ENCODE measurements around the gene DIO2. TPM values are rescaled to one million over a fixed set of nuclear protein-coding genes. Genes with fewer than 3 reads are reported as not detected.

The DIO2 gene
- polyA plus RNA-seq (ENCODE audit: insufficient read depth in 1 of 5, insufficient read length in 5 of 5, low replicate concordance in 1 of 5), result 1 to 10 TPM in 2 of 5 donors, under 1 TPM in 3; 0.77 to 1.5 (median 0.84) TPM
- long read RNA-seq, donor 1, result 0 reads
- long read RNA-seq, donor 2, result 0 reads
- long read RNA-seq, donor 3, full-length matches to known transcripts, result 1 of 1 reads
- long read RNA-seq, donor 3, partial matches to known transcripts, result 0 of 1 reads
- long read RNA-seq, donor 3, other reads (novel, unspliced or antisense), result 0 of 1 reads
- long read RNA-seq, donor 4, result 0 reads
- long read RNA-seq, donor 5, full-length matches to known transcripts, result 1 of 1 reads
- long read RNA-seq, donor 5, partial matches to known transcripts, result 0 of 1 reads
- long read RNA-seq, donor 5, other reads (novel, unspliced or antisense), result 0 of 1 reads
- long read RNA-seq, donor 6, result 0 reads
- long read RNA-seq, donor 7, full-length matches to known transcripts, result 2 of 2 reads
- long read RNA-seq, donor 7, partial matches to known transcripts, result 0 of 2 reads
- long read RNA-seq, donor 7, other reads (novel, unspliced or antisense), result 0 of 2 reads
- long read RNA-seq, donor 8, result 0 reads

DNA sequence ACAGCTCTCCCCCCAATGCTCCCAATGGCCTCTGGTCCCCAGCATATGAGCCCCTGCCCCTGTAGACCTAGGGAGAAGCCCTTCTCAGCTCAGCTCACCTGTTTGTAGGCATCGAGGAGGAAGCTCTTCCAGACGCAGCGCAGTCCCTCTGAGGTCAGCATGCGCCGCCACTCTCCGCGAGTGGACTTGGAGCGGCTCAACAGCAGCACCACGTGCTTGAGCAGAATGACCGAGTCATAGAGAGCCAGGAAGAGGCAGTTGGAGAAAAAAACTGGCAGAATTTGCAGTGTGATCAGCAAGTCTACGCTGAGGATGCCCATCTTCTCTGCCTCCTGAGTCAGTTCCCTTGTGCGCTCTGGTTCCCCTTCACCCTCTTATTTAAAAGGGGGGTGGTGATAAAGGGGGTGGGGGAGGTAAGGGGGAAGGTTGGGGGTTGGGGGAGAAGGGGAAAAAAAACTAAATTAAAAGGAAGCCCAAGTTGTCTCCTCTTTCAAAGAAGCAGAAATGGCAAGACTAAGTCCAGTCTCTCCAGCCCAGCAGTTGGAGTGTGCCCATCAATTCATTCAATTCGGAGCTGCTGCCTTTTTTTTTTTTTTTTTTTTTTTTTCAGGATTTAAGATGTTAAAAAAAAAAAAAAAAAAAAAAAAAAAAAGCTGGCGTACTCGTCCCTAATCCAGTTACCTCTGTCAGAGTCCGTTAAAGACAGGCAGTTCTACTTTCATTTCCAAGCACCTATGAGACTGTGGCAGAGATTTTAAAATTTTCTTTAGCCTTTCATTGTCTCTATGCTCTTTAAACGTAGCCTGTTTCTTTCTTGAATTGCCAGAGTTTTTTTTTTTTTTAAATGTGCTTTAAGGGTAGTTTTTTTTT is at the start of gene DIO2:
Gene DIO2, minus strand, starts transcription at position 352 of the 870 bp plus-strand sequence. Its CDS starts 32 bp downstream, at position 320.
- peak; percentile 6 to 18 for DNase-seq

DNA sequence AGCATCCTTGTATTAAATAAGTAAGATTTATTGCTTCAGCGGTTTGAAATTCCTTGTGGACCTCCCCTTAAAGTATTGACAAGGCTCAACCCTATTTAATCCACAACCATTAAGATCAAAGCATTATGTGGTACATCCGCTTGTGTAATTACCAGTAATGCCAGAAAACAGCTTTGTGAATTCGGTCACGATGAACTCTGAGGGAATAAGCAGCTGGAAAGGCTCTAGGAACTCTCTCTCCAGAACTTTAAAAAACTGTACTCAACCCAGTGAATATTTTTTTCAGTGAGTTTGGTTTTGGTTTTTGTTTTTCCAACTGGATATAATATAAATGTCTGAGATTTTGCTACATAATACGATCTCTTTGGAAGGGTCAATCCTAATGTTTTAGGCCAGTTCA is 49.3 kb upstream of the DIO2 start:
- peak; percentile 18 to 23 for DNase-seq

DNA sequence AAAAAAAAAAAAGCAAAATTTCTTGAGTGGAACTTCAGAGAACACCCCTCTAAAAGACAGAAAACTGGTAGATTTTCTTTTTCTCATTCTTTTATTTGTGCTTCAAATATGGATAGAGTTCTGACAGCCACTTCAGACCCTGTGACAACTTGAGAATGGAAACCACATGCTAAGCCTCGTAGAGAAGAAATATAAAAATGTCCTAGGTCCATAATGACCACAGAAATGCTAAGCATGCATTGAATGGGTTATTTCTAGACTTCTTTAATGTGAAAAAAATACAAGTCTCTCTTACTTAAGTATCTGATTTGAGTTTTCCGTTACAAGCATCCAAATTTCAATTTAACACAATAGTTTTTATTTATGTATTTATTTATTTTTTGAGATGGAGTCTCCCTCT is 28.3 kb upstream of the DIO2 start:
- no peak for DNase-seq

DNA sequence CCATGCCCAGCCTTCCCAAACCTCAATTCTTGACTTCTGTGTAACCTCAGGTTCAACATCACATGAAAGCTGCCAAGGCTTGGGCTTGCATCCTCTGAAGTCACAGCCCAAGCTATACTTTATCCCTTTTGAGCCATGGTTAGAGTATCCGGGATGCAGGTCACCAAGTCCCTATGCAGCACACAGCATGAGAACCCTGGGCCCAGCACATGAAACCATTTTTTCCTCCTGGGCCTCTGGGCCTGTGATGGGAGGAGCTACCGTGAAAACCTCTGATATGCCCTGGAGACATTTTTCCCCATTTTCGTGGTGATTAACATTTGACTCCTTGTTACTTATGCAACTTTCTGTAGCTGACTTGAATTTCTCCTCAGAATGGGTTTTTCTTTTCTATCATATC is 25.8 kb upstream of the DIO2 start:
- no peak for DNase-seq

DNA sequence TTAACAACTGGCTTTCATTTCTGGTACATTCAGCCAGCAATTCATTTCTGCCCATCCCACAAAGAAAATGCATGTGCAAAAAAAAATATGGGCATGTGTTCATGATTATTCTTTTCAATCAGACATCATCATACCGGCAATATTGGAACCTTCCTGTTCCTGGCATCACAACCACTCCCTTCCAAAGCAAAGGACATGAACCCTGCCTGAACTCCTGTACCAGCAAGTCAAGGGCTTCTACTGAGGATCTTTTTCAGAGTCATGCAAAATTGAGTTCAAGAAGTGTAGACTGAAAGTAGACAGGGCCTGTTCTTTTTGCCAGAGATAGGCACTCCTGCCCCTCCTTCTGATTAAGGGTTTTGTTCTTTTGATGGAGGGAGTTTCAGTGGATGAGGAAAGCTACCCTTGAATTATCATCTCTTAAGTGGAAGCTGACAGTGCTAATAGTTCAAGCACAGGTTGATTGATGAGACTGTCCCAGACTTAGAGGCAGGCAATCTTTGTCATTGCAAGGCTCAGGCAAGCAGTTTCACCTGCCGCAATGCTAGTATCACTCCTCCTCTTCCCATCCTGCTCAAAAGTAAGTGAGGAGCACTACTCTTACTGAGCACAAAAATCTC is 22.3 kb upstream of the DIO2 start:
- DNase-seq, result no peak

DNA sequence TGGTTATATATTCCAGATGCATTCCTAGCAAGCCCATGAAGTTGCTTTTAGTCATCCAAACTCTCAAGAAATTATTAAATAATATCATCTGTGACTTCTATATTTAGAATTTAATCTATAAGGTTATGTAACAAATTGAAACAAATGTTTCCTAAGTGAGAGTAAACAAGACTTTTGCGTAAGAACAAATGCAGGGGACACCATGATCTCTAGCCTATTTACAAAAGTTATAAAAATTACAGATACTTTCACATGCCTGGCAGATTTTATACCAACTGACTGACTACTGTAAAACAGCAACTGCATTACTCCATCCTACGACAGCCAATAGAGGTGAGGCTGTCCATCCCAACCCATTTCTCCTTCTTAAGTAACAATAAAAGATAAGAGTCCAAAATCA is 20.4 kb upstream of the DIO2 start:
- DNase-seq, result no peak

DNA sequence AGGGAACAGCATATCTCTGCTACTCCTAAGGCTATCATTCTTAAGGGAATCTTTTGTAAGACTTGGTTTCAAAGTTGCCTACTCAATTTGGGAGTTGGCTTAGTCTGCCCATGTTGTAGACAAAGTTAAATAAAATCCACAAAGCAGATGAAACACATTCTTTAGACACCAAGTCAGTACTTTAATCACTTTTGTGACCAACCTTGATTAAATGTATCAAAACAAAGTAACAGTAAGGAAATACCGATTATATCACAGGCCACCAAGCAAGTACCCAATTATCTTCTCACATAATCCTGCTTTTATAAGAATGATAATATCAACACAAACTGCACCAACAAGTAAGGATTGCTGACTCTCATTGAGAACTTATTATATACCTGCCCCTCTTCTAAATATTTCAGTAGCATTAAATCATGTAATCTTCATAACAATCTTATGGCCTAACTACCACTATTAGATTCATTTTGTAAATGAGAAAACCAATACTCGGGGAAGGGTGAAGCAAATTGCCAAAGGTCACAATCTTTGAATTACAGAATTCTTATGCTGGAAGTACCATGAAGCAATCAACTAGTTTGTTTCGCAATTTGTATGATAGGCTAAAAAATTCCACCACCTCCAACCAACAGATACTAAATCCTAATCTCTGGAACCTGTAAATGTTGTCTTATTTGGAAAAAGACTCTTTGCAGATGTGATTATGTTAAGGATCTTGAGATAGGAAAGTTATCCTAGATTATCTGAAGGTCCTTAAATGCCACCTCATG is 12.6 kb upstream of the DIO2 start:
- DNase-seq, result no peak

DNA sequence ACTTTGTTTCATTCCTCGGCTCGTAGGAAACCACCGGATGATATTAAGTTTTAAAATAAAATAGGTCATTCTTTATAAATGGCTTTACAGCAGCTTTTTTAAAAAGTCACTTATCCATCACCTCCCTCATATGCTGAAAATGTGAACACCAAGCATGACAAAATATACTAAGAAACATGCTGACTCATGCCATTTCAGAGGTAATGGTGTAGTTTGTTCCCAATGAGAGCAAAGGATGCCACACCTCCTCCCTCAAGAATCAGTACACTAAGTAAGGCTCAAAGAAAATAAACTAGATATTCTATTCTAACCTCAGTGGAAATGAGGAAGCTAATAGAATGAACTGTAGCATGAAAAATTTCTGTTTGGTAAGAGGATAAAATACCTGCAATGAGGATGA is 5.5 kb upstream of the DIO2 start:
- DNase-seq, result no peak

DNA sequence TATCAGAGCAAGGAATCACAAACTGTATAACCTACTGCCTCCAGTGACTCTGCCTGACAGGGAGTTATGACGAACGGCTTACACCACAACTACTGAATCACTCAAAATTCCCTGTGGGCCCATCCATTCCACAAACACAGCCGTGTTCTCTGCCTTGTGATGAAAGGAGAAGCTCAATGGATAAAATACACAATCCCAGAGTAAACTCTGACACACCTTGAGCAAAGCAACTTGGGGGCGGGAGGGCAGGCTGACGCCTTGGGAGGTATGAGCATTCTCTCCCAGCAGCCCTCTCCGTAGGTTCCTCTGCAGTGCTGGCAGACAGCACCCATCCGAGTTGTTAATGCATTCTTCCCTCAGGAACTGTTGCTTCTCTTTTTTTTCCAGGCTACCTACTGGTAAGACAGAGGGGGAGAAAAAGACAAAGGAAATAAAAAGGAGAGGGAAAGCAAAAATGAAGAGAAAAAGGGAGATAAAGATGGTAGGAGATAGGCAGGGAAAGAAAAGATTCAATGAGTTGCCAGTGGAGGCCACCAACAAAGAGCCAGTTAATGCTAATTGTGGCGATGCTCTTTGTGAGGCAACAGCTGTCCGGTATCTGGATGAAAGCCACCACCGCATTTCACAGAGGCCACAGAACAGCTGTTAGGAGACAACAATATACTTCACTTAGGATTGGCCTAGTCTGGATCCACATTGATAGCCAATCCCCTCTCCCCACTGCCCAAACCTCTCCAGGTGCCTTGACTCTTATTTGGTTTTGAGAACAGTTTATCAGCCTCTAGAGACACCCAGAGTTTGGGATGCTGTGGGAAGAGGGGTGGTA is 4.7 kb upstream of the DIO2 start:
- peak; percentile 32 to 38 for DNase-seq

DNA sequence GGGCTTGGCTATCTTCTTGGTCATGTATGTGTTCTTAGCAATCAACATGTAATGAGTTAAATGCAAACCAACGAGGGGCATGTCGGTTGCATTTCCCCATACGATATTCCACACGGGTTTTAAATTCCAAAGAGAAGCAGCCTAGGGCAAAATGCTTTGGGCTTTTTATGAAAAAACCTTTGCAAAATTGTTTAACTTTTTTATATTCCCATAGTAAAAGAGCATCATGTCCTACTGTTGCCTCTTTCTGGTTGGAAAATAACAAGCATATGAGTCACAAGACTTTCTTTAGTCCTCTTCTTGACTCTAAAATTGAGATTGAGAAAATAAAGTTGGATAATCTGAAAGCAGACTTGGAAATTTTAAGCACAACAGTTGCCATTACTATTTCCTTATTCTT is 3.8 kb upstream of the DIO2 start:
- DNase-seq, result no peak

DNA sequence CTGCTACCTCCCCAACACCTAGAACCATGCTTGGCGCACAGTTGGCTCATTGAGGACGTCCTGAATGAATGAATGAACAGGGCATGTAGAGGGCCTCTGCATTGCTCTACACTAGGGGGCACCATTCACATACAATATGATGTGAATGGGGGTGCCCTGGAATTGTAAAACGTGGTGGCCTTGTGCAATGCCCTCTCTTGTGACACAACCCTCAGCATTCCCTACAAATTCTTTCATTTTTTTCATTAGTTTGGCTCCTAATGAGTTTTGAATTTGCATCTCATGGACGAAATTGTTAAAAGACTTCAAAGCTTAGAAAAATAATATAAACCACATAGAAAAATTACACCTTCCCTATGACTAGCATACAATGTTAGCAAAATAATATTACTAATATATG is 2.3 kb upstream of the DIO2 start:
- DNase-seq, result no peak

DNA sequence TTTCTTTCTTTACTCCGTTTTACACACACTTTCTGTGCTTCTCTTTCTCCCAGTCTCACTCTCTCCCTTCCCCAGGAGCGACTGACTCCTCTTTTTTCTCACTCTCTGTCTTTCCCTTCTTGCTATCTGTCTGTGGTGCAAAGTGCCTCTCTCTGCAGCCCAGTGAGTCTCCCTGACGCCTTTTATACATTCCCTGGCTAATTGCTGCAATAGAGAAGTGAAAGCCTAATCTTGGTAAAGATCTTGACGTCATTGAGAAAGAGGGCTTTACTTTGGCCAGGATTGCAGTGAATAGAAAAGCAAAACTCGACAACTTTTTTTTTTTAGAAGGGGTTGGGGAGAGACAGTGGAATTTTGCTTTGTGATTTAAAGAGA is 706 bp upstream of the DIO2 start:
- peak; percentile 28 to 31 for DNase-seq

DNA sequence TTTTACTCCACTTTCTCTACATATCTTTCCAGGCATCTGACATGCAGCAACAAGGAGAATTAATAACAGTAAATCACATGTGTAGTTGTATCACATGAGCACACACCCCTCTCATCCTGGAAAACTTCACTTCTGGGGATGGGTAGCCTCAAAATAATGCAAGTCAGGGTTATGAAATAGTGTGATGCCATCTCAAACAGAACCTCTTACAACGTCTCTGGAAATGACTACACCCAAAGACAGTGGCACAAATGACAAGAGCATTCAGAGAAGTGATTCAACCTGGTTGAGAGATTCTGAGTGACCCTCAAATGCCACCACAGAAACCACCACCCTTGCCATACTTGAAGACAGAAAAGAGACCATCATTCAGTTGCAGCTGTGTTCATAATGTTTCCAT is 2.8 kb downstream of the DIO2 start:
- DNase-seq, result no peak

DNA sequence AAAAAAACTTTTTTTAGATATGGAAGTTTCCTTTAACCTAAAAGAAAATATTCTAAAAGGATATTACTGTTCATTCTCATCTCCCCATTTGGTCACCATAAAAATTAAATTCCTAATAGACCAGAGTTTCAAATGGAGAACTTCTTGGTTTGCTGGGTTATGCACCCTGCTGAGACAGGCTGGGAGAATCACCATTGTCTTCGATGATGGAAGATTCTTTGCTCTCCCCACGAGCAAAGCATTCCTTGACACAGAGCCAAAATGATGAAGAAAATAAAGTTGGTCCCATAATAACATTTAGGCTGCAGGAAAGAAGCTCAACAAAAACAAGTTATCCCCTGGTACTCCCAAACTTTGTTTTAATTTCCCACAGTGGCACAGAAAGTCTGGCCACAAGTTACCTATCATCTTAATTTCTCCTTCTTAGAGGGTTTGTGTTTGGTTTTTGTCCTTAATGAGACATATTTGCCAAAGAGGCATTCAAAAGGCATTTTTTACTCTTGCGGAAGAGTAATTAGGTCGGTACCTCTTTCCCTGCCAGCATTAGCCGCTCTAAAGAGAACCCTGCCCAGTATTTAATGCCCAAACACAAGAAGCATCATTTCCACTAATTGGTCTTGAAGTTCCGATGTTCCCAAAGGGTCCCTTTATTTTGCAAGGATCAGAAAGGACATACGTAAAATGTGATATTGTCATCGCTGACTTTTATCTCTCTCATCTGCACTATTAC is 4.8 kb downstream of the DIO2 start:
- no peak for DNase-seq

DNA sequence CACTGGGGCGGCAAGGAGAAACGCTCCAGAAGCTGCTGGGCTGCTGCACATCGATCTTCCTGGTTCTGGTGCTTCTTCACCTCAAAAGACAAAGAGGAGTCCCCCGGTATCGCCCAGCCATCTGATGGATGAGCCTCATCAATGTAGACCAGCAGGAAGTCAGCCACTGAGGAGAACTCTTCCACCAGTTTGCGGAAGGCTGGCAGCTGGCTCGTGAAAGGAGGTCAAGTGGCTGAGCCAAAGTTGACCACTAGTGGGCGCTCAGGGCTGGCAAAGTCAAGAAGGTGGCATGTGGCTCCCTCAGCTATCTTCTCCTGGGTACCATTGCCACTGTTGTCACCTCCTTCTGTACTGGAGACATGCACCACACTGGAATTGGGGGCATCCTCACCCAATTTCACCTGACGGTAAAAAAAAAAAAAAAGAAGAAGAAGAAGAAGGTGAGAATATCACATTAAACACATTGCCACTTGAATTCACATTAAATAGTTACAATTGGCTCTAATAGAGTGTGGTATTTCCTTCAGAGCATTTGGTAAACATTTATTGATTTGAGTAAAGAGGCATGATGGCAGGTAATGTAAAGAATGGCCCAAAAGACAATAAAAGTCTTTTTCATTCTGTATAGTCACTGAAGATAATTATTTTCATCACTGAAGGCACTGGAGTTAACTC is 8.3 kb downstream of the DIO2 start:
- DNase-seq, result no peak

DNA sequence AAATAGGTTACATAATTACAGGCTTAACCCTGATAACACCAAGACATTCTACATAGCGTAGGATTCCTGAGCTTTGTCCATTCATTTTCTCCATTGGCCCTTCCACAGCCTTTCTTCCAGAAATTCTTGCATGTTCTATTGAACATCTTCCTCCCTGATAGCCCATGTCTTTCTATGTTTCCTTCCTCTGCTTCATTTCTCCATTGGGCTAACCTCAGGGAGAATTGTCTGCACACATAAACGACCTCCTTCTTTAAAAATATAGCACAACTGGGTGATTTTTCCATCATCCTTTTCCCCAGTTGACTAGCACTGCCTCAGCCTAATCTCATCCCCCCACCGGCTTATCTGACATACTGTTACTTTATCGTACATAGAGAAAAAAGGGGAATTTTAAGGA is 11.2 kb downstream of the DIO2 start:
- no peak for DNase-seq

DNA sequence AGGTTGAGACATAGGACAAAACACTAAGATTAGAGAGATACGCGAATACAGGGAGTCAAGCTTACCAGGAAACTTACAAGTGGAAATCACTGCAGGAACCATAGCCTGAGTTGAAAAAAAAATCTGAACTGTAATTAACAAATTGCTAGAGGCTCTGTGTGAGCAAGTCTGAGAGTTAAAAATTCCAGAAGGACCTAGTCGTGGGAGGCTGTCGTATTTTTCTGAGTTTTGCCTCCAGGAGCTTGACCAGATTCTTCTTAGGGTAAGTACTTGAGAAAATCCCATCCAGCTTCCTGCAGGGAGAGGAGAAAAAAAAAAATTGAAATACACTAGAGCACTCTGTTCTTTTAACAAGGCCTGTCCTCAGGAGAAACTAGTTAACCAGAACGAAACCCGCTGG is 22.7 kb downstream of the DIO2 start:
- DNase-seq, result no peak

DNA sequence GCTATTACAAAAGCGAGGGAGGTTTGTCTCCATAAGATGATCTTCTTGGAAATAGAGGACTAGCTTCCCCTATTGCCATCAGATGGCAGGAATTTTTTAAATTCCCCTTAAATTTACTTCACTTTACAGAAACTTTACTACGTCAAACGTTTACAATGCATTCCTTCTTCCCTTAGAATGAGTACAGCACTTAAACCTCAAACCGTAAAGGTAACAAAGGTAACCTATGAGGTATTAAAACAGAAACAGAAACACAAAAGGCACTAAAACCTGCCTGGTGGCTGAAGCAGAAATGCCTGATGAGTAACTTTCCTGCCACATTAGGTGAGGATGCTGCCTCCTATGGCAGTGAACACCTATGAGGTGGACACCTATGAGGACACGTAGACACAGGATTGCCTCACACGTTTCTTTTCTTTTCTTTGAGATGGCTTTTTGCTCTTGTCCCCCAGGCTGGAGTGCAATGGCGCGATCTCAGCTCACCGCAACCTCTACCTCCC is 25.0 kb downstream of the DIO2 start:
- DNase-seq, result no peak

DNA sequence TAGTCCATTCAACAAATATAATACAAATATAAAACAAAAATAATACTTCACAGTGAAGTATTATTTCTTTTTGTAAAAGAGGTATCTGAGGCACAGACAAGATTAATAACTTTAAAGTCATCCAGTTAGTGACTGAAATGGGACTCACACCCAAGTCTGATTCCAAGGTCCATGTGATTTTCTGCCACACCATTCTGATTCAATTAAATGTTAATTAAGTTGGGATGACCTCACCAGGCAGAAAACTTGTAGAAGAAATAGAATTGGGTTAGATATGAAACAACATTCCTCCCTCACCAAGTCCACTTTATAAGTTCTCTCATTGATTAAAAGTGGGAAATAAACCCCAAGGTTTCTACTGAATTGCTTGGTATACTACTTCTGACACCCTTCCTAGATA is 34.4 kb downstream of the DIO2 start:
- no peak for DNase-seq
